HepG2 (cell line): Measurements from ENCODE around the gene WDR3. TPM values are rescaled to one million over a fixed set of nuclear protein-coding genes. Genes with fewer than 3 reads are reported as not detected.
A peak's percentile ranks its signal among the peaks of the same experiment; 100 is the strongest.

Source experiments
- ARNT2 ChIP-seq: sonication (generic); formaldehyde crosslinking; IDR thresholded peaks from 2 replicates; pipeline ENCODE4 v1.8.0; 2022; ENCODE audit warnings: mild to moderate bottlenecking, low read depth, missing genetic modification reagents, moderate library complexity
- ASH2L ChIP-seq: fragments of 300-600, 200-600 bp; sonication (generic); IDR thresholded peaks from 2 replicates; pipeline ENCODE4 v1.7.0; 2017; ENCODE audit warnings: low read depth, mild to moderate bottlenecking, moderate library complexity, mixed read lengths, low read length; ENCODE audit not compliant: insufficient read length
- SCMH1 ChIP-seq: sonication (generic); formaldehyde crosslinking; IDR thresholded peaks from 2 replicates; pipeline ENCODE4 v1.9.0; 2021; ENCODE audit warnings: missing genetic modification reagents, mild to moderate bottlenecking, borderline replicate concordance
- ZNF546 ChIP-seq: sonication (generic); formaldehyde crosslinking; conservative IDR thresholded peaks from 2 replicates; pipeline ENCODE4 v1.8.1; 2023; ENCODE audit warnings: mild to moderate bottlenecking, missing genetic modification reagents
- ZSCAN12 ChIP-seq: sonication (generic); formaldehyde crosslinking; IDR thresholded peaks from 2 replicates; pipeline ENCODE4 v1.9.0; 2021; ENCODE audit warnings: mild to moderate bottlenecking, missing genetic modification reagents
- polyA plus RNA-seq, 8 experiments: library from polyadenylated mRNA; depleted of rRNA in 3 of 8; stranded (reverse) in 7 of 8; unstranded in 1 of 8; fragments of >200 nt; fragmentation: Illumina TruSeq in 4 of 8; extraction: Trizol in 4 of 8; gene quantifications; 2 replicates each; pipeline versions ENCODE4 v1.2.1 to v1.2.3, GENCODE V29; 2011 to 2016; ENCODE audit warnings: low read depth in 4 of 8, missing spikeins in 1 of 8, mixed read lengths in 1 of 8; ENCODE audit not compliant: insufficient read depth in 1 of 8
- total RNA-seq, 5 experiments: library from RNA; depleted of rRNA; stranded (reverse); fragments of >200 nt; fragmentation: Illumina TruSeq; extraction: Trizol; gene quantifications; 2 replicates each; pipeline ENCODE4 v1.2.3, GENCODE V29; 2016; ENCODE audit warnings: low read depth in 1 of 5
- TF ChIP-seq, protein P1 (sequence below): sonication (generic); formaldehyde crosslinking; IDR thresholded peaks from 2 replicates; pipeline ENCODE4 v1.4.0; 2020; ENCODE audit warnings: missing genetic modification reagents
- TF ChIP-seq, protein P2 (sequence below): sonication (generic); formaldehyde crosslinking; IDR thresholded peaks from 2 replicates; pipeline ENCODE4 v1.5.0; 2020; ENCODE audit warnings: missing genetic modification reagents
- TF ChIP-seq, protein P3 (sequence below): sonication (generic); formaldehyde crosslinking; IDR thresholded peaks from 2 replicates; pipeline ENCODE4; 2020; ENCODE audit warnings: missing genetic modification reagents, mild to moderate bottlenecking, borderline replicate concordance
- TF ChIP-seq, protein P4 (sequence below): sonication (generic); formaldehyde crosslinking; IDR thresholded peaks from 2 replicates; pipeline ENCODE4 v1.8.0; 2022; ENCODE audit warnings: missing genetic modification reagents, mild to moderate bottlenecking, inconsistent platforms, borderline replicate concordance

Gene WDR3
- total and polyA plus RNA-seq, 2 of the 13 experiments (the other 11 are each of a cell fraction or from before 2014, with no cell fraction given): 15.9 to 55.5 TPM

DNA sequence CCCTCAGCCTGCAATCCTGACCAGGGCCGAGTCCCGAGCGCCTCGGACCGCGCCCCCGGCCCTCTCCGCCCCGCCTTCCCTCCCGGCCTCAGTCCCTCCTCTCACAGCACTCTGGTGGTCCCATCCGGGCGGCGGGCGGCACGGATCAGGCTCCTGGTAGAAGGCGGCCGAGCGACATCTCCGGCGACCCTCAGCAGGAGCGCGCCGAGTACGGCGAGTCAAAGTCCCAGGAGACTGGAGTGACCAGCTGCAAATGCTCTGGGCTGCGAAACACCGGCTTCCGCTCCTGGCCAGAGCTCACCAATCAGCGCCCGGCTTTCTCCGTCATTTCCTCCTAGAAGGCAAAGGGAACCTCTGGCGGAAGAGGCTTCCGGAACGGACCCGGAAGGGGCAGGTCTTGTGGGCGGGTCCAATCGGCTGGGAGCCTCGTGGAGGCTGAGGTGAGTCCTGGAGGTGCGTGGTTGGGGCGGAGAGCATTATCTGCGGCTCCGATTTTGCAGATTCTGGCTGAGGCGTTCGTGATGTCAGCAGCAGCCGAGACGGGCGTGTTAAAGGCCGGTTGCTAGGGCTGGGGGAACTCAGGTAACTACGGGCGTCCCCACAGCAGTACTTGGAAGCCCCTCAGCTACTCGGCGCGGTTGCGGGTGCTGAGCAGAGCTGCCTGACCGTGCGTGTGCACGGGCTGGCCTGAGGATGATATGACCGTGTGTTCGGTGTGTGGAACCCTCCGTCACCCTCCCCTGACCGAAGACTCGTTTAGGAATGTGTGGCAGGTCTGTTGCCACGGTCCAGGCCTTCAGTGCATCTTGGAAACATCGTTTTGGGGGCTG, at the start of gene WDR3, which contains the start of gene GDAP2 (continued):
- TF ChIP-seq, protein P1, sequence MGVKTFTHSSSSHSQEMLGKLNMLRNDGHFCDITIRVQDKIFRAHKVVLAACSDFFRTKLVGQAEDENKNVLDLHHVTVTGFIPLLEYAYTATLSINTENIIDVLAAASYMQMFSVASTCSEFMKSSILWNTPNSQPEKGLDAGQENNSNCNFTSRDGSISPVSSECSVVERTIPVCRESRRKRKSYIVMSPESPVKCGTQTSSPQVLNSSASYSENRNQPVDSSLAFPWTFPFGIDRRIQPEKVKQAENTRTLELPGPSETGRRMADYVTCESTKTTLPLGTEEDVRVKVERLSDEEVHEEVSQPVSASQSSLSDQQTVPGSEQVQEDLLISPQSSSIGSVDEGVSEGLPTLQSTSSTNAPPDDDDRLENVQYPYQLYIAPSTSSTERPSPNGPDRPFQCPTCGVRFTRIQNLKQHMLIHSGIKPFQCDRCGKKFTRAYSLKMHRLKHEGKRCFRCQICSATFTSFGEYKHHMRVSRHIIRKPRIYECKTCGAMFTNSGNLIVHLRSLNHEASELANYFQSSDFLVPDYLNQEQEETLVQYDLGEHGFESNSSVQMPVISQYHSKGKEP (CRISPR knock-in tag): no peak
- TF ChIP-seq ARNT2 (CRISPR knock-in tag): no peak; the same call in none of the 2 replicates
- no peak for TF ChIP-seq ZSCAN12 (CRISPR knock-in tag)
- no peak for TF ChIP-seq SCMH1 (CRISPR knock-in tag)
- TF ChIP-seq, protein P2, sequence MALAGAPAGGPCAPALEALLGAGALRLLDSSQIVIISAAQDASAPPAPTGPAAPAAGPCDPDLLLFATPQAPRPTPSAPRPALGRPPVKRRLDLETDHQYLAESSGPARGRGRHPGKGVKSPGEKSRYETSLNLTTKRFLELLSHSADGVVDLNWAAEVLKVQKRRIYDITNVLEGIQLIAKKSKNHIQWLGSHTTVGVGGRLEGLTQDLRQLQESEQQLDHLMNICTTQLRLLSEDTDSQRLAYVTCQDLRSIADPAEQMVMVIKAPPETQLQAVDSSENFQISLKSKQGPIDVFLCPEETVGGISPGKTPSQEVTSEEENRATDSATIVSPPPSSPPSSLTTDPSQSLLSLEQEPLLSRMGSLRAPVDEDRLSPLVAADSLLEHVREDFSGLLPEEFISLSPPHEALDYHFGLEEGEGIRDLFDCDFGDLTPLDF (CRISPR knock-in tag): 0 out of 2 replicates have a peak, but pooled peaks have one; percentile 5
- peak; percentile 58; the same call in 1 of the 2 replicates for TF ChIP-seq ZNF546 (CRISPR knock-in tag)
- TF ChIP-seq, protein P3, sequence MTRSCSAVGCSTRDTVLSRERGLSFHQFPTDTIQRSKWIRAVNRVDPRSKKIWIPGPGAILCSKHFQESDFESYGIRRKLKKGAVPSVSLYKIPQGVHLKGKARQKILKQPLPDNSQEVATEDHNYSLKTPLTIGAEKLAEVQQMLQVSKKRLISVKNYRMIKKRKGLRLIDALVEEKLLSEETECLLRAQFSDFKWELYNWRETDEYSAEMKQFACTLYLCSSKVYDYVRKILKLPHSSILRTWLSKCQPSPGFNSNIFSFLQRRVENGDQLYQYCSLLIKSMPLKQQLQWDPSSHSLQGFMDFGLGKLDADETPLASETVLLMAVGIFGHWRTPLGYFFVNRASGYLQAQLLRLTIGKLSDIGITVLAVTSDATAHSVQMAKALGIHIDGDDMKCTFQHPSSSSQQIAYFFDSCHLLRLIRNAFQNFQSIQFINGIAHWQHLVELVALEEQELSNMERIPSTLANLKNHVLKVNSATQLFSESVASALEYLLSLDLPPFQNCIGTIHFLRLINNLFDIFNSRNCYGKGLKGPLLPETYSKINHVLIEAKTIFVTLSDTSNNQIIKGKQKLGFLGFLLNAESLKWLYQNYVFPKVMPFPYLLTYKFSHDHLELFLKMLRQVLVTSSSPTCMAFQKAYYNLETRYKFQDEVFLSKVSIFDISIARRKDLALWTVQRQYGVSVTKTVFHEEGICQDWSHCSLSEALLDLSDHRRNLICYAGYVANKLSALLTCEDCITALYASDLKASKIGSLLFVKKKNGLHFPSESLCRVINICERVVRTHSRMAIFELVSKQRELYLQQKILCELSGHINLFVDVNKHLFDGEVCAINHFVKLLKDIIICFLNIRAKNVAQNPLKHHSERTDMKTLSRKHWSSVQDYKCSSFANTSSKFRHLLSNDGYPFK: peak; percentile 79; the same call in 1 of the 2 replicates
- TF ChIP-seq, protein P4, sequence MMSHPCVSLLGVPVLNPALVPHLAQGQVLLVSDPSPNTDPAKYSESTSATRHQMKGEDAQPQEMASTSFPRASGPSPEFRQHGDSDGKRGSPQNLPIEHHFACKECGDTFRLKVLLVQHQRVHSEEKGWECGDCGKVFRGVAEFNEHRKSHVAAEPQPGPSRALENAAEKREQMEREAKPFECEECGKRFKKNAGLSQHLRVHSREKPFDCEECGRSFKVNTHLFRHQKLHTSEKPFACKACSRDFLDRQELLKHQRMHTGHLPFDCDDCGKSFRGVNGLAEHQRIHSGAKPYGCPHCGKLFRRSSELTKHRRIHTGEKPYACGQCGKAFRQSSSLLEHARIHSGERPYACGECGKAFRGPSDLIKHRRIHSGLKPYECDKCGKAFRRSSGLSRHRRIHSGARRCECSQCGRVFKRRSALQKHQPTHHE (CRISPR knock-in tag): peak; percentile 53; the same call in 1 of the 2 replicates
- peak; percentile 71 for TF ChIP-seq ASH2L
